ENCODE measurements around the gene MYO1D.

- TF ChIP-seq FOXA1 (IDR thresholded peaks at IDR 0.05) (no peak), CTCF (IDR thresholded peaks at IDR 0.05; ENCODE audit: low read depth, low read length, missing input control) (no peak), MAX (IDR thresholded peaks at IDR 0.05) (no peak), HNF4A (conservative IDR thresholded peaks at IDR 0.05) (no peak), EGR1 (IDR thresholded peaks at IDR 0.05; ENCODE audit: low read depth in 2 of 2) (no peak), RXRA (IDR thresholded peaks at IDR 0.05) (no peak)
These were observed 399.7 kb downstream of the MYO1D start for GRCh38 chr17:32477220-32477619.

Data from liver (tissue), 3 donors.